ENCODE measurements around the gene STS. TPM values are rescaled to one million over a fixed set of nuclear protein-coding genes. Genes with fewer than 3 reads are reported as not detected.

Gene STS
- total RNA-seq, 1 experiment from 2014 or later = 0.54 TPM

GRCh38 chrX:7139202-7140081 is 8.1 kb upstream of the STS start:
- H3K4me2 ChIP-seq (ENCODE audit: low read length) = no peak overlapping the region
- peaks cover 57% of the 10 kb centered on the region for H3K79me2 ChIP-seq (ENCODE audit: insufficient read depth, low read length)
- RAD21 ChIA-PET (ENCODE audit: low non-redundant PET in 1 of 2, low total read pairs in 2 of 2, uncharacterized antibody in 2 of 2, unreplicated experiment in 2 of 2) = no interaction called here
- H3K9me2 ChIP-seq (ENCODE audit: insufficient read depth) = no peaks in the 10 kb centered on the region
- no peak overlapping the region for H3K9ac ChIP-seq (ENCODE audit: low read length)
- H2AFZ ChIP-seq (ENCODE audit: low read depth, low read length, poor library complexity, severe bottlenecking) = no peak overlapping the region
- no peaks in the 10 kb centered on the region for H3K4me1 ChIP-seq (ENCODE audit: control insufficient read depth in 1 of 2, insufficient read depth in 2 of 2, low read length in 2 of 2)
- POLR2A ChIA-PET = no interaction called here
- TF ChIP-seq ZNF274 (IDR thresholded peaks at IDR 0.05; ENCODE audit: low read depth, low read length) (no peak), SIN3A (IDR thresholded peaks at IDR 0.05; ENCODE audit: low read depth) (no peak), ATF3 (IDR thresholded peaks at IDR 0.05) (no peak), JUND (IDR thresholded peaks at IDR 0.05) (no peak), CEBPB (IDR thresholded peaks at IDR 0.05; ENCODE audit: low read depth) (no peak), FOSL1 (IDR thresholded peaks at IDR 0.05; ENCODE audit: low read depth) (no peak), CBX3 (IDR thresholded peaks at IDR 0.05; ENCODE audit: low read depth) (no peak), RAD21 (IDR thresholded peaks at IDR 0.05; ENCODE audit: low read depth) (no peak), TCF7L2 (IDR thresholded peaks at IDR 0.05; ENCODE audit: borderline replicate concordance, extremely low read depth, insufficient read depth, insufficient read length) (no peak), POLR2AphosphoS5 (IDR thresholded peaks at IDR 0.05; ENCODE audit: low read depth, low read length) (no peak), EGR1 (IDR thresholded peaks at IDR 0.05; ENCODE audit: low read depth) (no peak), SRF (IDR thresholded peaks at IDR 0.05; ENCODE audit: low read depth) (no peak)
- TF ChIP-seq, protein P1, sequence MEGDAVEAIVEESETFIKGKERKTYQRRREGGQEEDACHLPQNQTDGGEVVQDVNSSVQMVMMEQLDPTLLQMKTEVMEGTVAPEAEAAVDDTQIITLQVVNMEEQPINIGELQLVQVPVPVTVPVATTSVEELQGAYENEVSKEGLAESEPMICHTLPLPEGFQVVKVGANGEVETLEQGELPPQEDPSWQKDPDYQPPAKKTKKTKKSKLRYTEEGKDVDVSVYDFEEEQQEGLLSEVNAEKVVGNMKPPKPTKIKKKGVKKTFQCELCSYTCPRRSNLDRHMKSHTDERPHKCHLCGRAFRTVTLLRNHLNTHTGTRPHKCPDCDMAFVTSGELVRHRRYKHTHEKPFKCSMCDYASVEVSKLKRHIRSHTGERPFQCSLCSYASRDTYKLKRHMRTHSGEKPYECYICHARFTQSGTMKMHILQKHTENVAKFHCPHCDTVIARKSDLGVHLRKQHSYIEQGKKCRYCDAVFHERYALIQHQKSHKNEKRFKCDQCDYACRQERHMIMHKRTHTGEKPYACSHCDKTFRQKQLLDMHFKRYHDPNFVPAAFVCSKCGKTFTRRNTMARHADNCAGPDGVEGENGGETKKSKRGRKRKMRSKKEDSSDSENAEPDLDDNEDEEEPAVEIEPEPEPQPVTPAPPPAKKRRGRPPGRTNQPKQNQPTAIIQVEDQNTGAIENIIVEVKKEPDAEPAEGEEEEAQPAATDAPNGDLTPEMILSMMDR (IDR thresholded peaks at IDR 0.05 in 2 of 3, conservative IDR thresholded peaks at IDR 0.05 in 1 of 3; ENCODE audit: borderline replicate concordance in 1 of 3, insufficient read depth in 1 of 3, low read depth in 2 of 3, low read length in 2 of 3) = no peak
- DNase-seq (ENCODE audit: low read depth, low spot score) = no peak
- H3K27me3 ChIP-seq (ENCODE audit: insufficient read depth, low read length) = no peaks in the 10 kb centered on the region
- H3K36me3 ChIP-seq (ENCODE audit: control insufficient read depth in 1 of 2, insufficient read depth in 2 of 2, low read length in 2 of 2) = no peaks in the 10 kb centered on the region
- H3K4me3 ChIP-seq (replicated peaks in 1 of 2; ENCODE audit: low read depth in 1 of 2, low read length in 2 of 2) = no peak overlapping the region
- H3K9me3 ChIP-seq (ENCODE audit: control insufficient read depth in 1 of 2, insufficient read depth in 1 of 2, low read depth in 1 of 2, low read length in 2 of 2) = no peaks in the 10 kb centered on the region
- no peak overlapping the region for H3K27ac ChIP-seq (ENCODE audit: low read depth, low read length)
- no peak for ATAC-seq
- no TSS peak for BruUV-seq (replicated peaks)
- CTCF ChIA-PET = no interaction called here
- no peaks in the 10 kb centered on the region for H4K20me1 ChIP-seq (ENCODE audit: insufficient read depth)
- intact Hi-C loops (cut with micrococcal nuclease) = no loop called here
